OCI-LY3 (cell line): Measurements from ENCODE around the gene SEMA4A.

Experiments used
- CTCF ChIP-seq: fragments of 200-600, 300-600 bp; sonication (generic); IDR thresholded peaks from 2 replicates; pipeline ENCODE4 v1.5.1; 2014; ENCODE audit warnings: antibody characterized with exemption, low read length, low read depth
- EZH2phosphoT487 ChIP-seq: fragments of 200-600 bp; shearing (Covaris generic); IDR thresholded peaks from 2 replicates; pipeline ENCODE4 v1.6.1; 2018; ENCODE audit warnings: antibody characterized with exemption, mixed run types, low read depth

GRCh38 chr1:156119503-156120209 lies 33.7 kb upstream of the SEMA4A start:
- no peak for TF ChIP-seq CTCF
- no peak for TF ChIP-seq EZH2phosphoT487
